Measurements from ENCODE around the gene ADAM12.

DNA sequence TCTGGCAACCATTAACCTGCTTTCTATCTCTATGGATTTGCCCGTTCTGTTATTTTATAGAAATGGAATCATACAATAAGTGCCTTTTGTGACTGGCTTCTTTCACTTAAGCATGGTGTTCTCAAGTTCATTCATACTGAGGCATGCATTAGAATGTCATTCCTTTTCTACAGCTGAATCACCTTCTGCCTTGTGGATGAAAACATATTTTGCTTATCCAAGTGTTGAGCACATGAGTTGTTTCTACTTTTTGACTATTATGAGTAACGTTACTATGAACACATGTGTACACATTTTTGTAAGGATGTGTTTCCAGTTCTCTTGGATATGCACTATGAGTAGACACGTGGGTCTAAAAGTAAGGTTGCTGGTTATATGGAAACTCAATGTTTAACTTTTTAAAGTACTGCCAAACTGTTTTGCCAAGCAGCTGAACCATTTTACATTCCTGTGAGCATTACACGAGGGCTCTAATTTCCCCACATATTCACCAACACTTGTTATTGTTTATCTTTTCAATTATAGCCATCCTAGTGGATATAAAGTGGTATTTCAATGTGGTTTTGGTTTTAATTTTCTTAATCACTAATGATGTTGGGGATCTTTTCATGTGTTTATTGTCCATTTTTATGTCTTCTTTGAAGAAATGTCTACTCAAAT, 250.6 kb downstream of the ADAM12 start:
- TF ChIP-seq, protein P1, sequence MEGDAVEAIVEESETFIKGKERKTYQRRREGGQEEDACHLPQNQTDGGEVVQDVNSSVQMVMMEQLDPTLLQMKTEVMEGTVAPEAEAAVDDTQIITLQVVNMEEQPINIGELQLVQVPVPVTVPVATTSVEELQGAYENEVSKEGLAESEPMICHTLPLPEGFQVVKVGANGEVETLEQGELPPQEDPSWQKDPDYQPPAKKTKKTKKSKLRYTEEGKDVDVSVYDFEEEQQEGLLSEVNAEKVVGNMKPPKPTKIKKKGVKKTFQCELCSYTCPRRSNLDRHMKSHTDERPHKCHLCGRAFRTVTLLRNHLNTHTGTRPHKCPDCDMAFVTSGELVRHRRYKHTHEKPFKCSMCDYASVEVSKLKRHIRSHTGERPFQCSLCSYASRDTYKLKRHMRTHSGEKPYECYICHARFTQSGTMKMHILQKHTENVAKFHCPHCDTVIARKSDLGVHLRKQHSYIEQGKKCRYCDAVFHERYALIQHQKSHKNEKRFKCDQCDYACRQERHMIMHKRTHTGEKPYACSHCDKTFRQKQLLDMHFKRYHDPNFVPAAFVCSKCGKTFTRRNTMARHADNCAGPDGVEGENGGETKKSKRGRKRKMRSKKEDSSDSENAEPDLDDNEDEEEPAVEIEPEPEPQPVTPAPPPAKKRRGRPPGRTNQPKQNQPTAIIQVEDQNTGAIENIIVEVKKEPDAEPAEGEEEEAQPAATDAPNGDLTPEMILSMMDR (IDR thresholded peaks at IDR 0.05 in 8 of 11, conservative IDR thresholded peaks at IDR 0.05 in 3 of 11), result no peak
- no peak for TF ChIP-seq POLR2A (IDR thresholded peaks at IDR 0.05)

Measured in spleen (tissue), 7 donors.